H9 (cell line): ENCODE results near the gene KIAA1586. TPM values are rescaled to one million over a fixed set of nuclear protein-coding genes. Genes with fewer than 3 reads are reported as not detected.
"Not testable (repeated sequence)": the region's sequence is repeated elsewhere in the genome, so short reads cannot be mapped to it uniquely, and the experiment has no call there.

Source experiments
- DNase-seq: peaks from one replicate; pipeline ENCODE4 v3.0.0-alpha.2; 2017
- H2AFZ ChIP-seq: one replicate; pipeline ENCODE4 v1.6.1; 2013; ENCODE audit warnings: mild to moderate bottlenecking, low read length, control low read depth, moderate library complexity
- H2AK5ac ChIP-seq: 2 replicates; pipeline ENCODE4 v1.6.1; 2013; ENCODE audit warnings: low read length, control low read depth, mixed read lengths; ENCODE audit not compliant: insufficient read length
- H2BK120ac ChIP-seq: one replicate; pipeline ENCODE4 v1.6.1; 2013; ENCODE audit warnings: low read depth, mild to moderate bottlenecking, low read length, control low read depth, inconsistent platforms; ENCODE audit not compliant: poor library complexity, severe bottlenecking
- H2BK12ac ChIP-seq: 2 replicates; pipeline ENCODE4 v1.6.1; 2013; ENCODE audit warnings: low read length, control low read depth, mixed read lengths, low read depth; ENCODE audit not compliant: insufficient read length
- H2BK15ac ChIP-seq: 2 replicates; pipeline ENCODE4 v1.6.1; 2013; ENCODE audit warnings: low read depth, low read length, control low read depth
- H2BK20ac ChIP-seq: one replicate; pipeline ENCODE4 v1.6.1; 2013; ENCODE audit warnings: low read depth, mild to moderate bottlenecking, low read length, control low read depth, inconsistent platforms; ENCODE audit not compliant: poor library complexity, severe bottlenecking
- H2BK5ac ChIP-seq: 2 replicates; pipeline ENCODE4 v1.6.1; 2013; ENCODE audit warnings: low read length, control low read depth, mixed read lengths; ENCODE audit not compliant: insufficient read length
- H3K14ac ChIP-seq: 2 replicates; pipeline ENCODE4 v1.6.1; 2013; ENCODE audit warnings: low read length, control low read depth; ENCODE audit not compliant: insufficient read depth
- H3K18ac ChIP-seq: 2 replicates; pipeline ENCODE4 v1.6.1; 2013; ENCODE audit warnings: low read depth, mild to moderate bottlenecking, mixed read lengths, low read length, control low read depth; ENCODE audit not compliant: insufficient read length
- H3K23ac ChIP-seq: 2 replicates; pipeline ENCODE4 v1.6.1; 2013; ENCODE audit warnings: low read length, control low read depth, mixed read lengths, low read depth; ENCODE audit not compliant: insufficient read length
- H3K23me2 ChIP-seq: 2 replicates; pipeline ENCODE4 v1.6.1; 2013; ENCODE audit warnings: low read depth, mild to moderate bottlenecking, mixed read lengths, low read length, control low read depth; ENCODE audit not compliant: insufficient read length, poor library complexity, severe bottlenecking
- H3K27ac ChIP-seq: 2 replicates; pipeline ENCODE4 v1.5.1; 2013; ENCODE audit warnings: low read length, control low read depth, mixed read lengths, low read depth; ENCODE audit not compliant: insufficient read length
- H3K27me3 ChIP-seq: 2 replicates; pipeline ENCODE4 v1.6.1; 2013; ENCODE audit warnings: low read length, control low read depth, inconsistent platforms; ENCODE audit not compliant: insufficient read depth
- H3K4ac ChIP-seq: 2 replicates; pipeline ENCODE4 v1.6.1; 2013; ENCODE audit warnings: low read depth, mild to moderate bottlenecking, control low read depth, inconsistent platforms, low read length, moderate library complexity
- H3K4me1 ChIP-seq: 2 replicates; pipeline ENCODE4 v1.6.1; 2013; ENCODE audit warnings: low read length, control low read depth, inconsistent platforms; ENCODE audit not compliant: insufficient read depth
- H3K4me2 ChIP-seq: 2 replicates; pipeline ENCODE4 v1.6.1; 2013; ENCODE audit warnings: low read length, control low read depth, mixed read lengths; ENCODE audit not compliant: insufficient read length, insufficient read depth
- H3K56ac ChIP-seq: 2 replicates; pipeline ENCODE4 v1.6.1; 2013; ENCODE audit warnings: low read depth, mild to moderate bottlenecking, mixed read lengths, low read length, control low read depth; ENCODE audit not compliant: insufficient read length
- H3K79me1 ChIP-seq: 2 replicates; pipeline ENCODE4 v1.6.1; 2013; ENCODE audit warnings: low read depth, mild to moderate bottlenecking, moderate library complexity, low read length, control low read depth, inconsistent platforms; ENCODE audit not compliant: insufficient read depth, poor library complexity, severe bottlenecking
- H3K79me2 ChIP-seq: 2 replicates; pipeline ENCODE4 v1.6.1; 2013; ENCODE audit warnings: low read length, control low read depth, inconsistent platforms; ENCODE audit not compliant: insufficient read depth
- H3K9ac ChIP-seq: 2 replicates; pipeline ENCODE4 v1.6.1; 2013; ENCODE audit warnings: low read length, control low read depth, mixed read lengths; ENCODE audit not compliant: insufficient read length; ENCODE audit errors: extremely low read depth
- H3K9me3 ChIP-seq: one replicate; pipeline ENCODE4 v1.6.1; 2013; ENCODE audit warnings: low read depth, low read length, inconsistent platforms; ENCODE audit not compliant: control insufficient read depth
- H3T11ph ChIP-seq: one replicate; pipeline ENCODE4 v1.6.1; 2013; ENCODE audit warnings: mild to moderate bottlenecking, low read length, control low read depth, inconsistent platforms
- H4K20me1 ChIP-seq: one replicate; pipeline ENCODE4 v1.6.1; 2013; ENCODE audit not compliant: control insufficient read depth, insufficient read length, insufficient read depth
- H4K5ac ChIP-seq: 2 replicates; pipeline ENCODE4 v1.6.1; 2013; ENCODE audit warnings: low read depth, mild to moderate bottlenecking, mixed read lengths, low read length, control low read depth; ENCODE audit not compliant: insufficient read length
- H4K8ac ChIP-seq: replicated peaks from 2 replicates; pipeline ENCODE4 v1.6.1; 2013; ENCODE audit warnings: low read length, control low read depth, mixed read lengths, low read depth; ENCODE audit not compliant: insufficient read length
- H4K91ac ChIP-seq: 2 replicates; pipeline ENCODE4 v1.6.1; 2013; ENCODE audit warnings: low read depth, mild to moderate bottlenecking, moderate library complexity, mixed read lengths, low read length, control low read depth; ENCODE audit not compliant: insufficient read length
- H3K27ac Mint-ChIP-seq, 3 experiments: 2 replicates in 2 of 3; 3 replicates in 1 of 3; pipeline ENCODE4 v1.8.0; 2020 to 2021; ENCODE audit warnings: mixed read lengths in 3 of 3, mild to moderate bottlenecking in 1 of 3, moderate library complexity in 1 of 3
- H3K27me3 Mint-ChIP-seq: 2 replicates; pipeline ENCODE4 v1.8.0; 2021; ENCODE audit warnings: low read depth, mild to moderate bottlenecking, moderate library complexity, mixed read lengths
- H3K36me3 Mint-ChIP-seq, 3 experiments: 2 replicates in 2 of 3; 3 replicates in 1 of 3; pipeline ENCODE4 v1.8.0; 2020 to 2021; ENCODE audit warnings: low read depth in 3 of 3, mixed read lengths in 3 of 3; ENCODE audit not compliant: insufficient read depth in 1 of 3
- H3K4me1 Mint-ChIP-seq, 2 experiments: 2 replicates each; pipeline ENCODE4 v1.8.0; 2020; ENCODE audit warnings: mixed read lengths in 2 of 2
- H3K4me3 Mint-ChIP-seq, 2 experiments: 2 replicates in 1 of 2; 3 replicates in 1 of 2; pipeline ENCODE4 v1.8.0; 2020 to 2021; ENCODE audit warnings: mild to moderate bottlenecking in 2 of 2, mixed read lengths in 2 of 2, moderate library complexity in 1 of 2
- H3K9me3 Mint-ChIP-seq, 2 experiments: 2 replicates in 1 of 2; 3 replicates in 1 of 2; pipeline ENCODE4 v1.8.0; 2020; ENCODE audit warnings: mild to moderate bottlenecking in 2 of 2, mixed read lengths in 2 of 2, moderate library complexity in 1 of 2
- WGBS: extraction: QIAGEN DNeasy Blood & Tissue Kit; methylation state at CpG from one replicate; pipeline ENCODE4 v1.1.7; 2013; ENCODE audit warnings: missing lambda C conversion rate, low lambda C conversion rate, mixed read lengths; ENCODE audit not compliant: insufficient read length; ENCODE audit errors: extremely low coverage; 5-methylcytosine and 5-hydroxymethylcytosine counted together
- total RNA-seq: library from RNA; stranded (reverse); gene quantifications from 2 replicates; pipeline ENCODE4 v1.2.1, GENCODE V29; 2021

KIAA1586 gene
- total RNA-seq, 1 experiment from 2014 or later, result 33.3 TPM

DNA sequence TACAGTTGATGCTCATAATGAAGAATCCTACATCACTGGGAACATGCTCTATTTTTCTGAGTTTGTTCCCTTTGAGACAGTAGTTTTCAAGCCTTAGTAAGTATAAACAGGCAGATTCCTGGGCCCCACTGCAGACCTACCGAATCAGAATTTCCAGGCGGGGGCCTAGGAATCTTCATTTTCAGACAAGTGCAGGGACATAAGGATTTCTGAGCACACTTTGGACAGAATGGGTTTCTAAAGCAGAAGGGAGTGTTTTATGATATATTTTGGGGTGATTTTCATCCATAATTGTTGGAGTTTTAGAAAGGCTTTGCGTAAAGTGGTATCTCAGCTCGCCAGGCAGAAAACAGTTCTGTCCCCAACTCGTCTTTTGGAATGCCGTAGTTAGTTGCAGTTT is 1.4 kb downstream of the KIAA1586 start:
- not testable (repeated sequence) for H3K27ac Mint-ChIP-seq, H3K9ac ChIP-seq
- H3K4me3 Mint-ChIP-seq, result peak overlapping the region; percentile 49 to 63

More for the DNA sequence above, 1.4 kb downstream of the KIAA1586 start:
- H2AFZ ChIP-seq, H2BK120ac ChIP-seq, DNase-seq, H4K8ac ChIP-seq, H3K14ac ChIP-seq, H3K27me3 ChIP-seq, H3K4me2 ChIP-seq, H2BK20ac ChIP-seq, H3K56ac ChIP-seq, H4K91ac ChIP-seq, H2BK12ac ChIP-seq, H3K23me2 ChIP-seq, H3K4me1 ChIP-seq, H2BK15ac ChIP-seq, H3K79me2 ChIP-seq, H3K4ac ChIP-seq, H3K9me3 ChIP-seq, H3K27ac ChIP-seq, H4K20me1 ChIP-seq, H3K9me3 Mint-ChIP-seq, H3T11ph ChIP-seq, H3K79me1 ChIP-seq, H3K23ac ChIP-seq, H4K5ac ChIP-seq, H2BK5ac ChIP-seq, H3K18ac ChIP-seq, H2AK5ac ChIP-seq: not testable (repeated sequence)
- WGBS, result no CpG with 5 or more reads among the region's 6 CpGs
- H3K4me1 Mint-ChIP-seq, result peaks cover 16 to 18% of the 10 kb centered on the region in 2 experiments
- H3K27me3 Mint-ChIP-seq, result peaks cover 13% of the 10 kb centered on the region
- peaks cover 13 to 41% (median 41%) of the 10 kb centered on the region in 3 experiments for H3K36me3 Mint-ChIP-seq
